Measurements from ENCODE around the gene KIAA1328. TPM values are rescaled to one million over a fixed set of nuclear protein-coding genes. Genes with fewer than 3 reads are reported as not detected.

KIAA1328 gene
- total RNA-seq, 1 donor from 2014 or later: 8.4 TPM

DNA sequence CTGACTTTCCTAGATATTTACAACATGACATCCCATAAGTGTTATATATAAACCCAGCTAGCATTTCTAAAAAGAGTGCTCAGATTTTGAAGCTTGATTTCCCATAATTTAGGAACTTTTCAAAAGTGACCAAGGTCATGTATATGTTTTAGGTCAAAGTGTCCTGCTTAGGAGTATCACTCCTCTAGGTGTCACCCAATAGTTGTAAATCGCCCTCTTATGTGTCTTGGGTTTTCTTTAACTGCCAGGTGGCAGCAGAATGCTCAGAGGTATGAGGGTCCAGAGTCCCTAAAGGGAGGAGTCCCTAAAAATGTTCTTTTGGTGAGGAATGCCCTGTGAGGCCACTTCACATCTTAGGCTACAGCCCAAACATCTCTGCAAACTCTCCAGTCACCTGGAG, 378.4 kb downstream of the KIAA1328 start:
- Histone ChIP-seq H3K27me3 (no peaks in the 10 kb centered on the region), H3K9me3 (peaks cover 0 to 12% of the 10 kb centered on the region in 2 donors), H3K27ac (no peak overlapping the region), H3K36me3 (no peaks in the 10 kb centered on the region), H3K4me1 (no peaks in the 10 kb centered on the region), H3K4me3 (no peak overlapping the region)
- no peak for DNase-seq (ENCODE audit: low spot score in 2 of 2)
- intact Hi-C loops (cut with DNase I): no loop called here
- TF ChIP-seq, protein P1, sequence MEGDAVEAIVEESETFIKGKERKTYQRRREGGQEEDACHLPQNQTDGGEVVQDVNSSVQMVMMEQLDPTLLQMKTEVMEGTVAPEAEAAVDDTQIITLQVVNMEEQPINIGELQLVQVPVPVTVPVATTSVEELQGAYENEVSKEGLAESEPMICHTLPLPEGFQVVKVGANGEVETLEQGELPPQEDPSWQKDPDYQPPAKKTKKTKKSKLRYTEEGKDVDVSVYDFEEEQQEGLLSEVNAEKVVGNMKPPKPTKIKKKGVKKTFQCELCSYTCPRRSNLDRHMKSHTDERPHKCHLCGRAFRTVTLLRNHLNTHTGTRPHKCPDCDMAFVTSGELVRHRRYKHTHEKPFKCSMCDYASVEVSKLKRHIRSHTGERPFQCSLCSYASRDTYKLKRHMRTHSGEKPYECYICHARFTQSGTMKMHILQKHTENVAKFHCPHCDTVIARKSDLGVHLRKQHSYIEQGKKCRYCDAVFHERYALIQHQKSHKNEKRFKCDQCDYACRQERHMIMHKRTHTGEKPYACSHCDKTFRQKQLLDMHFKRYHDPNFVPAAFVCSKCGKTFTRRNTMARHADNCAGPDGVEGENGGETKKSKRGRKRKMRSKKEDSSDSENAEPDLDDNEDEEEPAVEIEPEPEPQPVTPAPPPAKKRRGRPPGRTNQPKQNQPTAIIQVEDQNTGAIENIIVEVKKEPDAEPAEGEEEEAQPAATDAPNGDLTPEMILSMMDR (IDR thresholded peaks at IDR 0.05): no peak

GRCh38 chr18:37210781-37211180, 381.9 kb downstream of the KIAA1328 start:
- no peak for DNase-seq (ENCODE audit: low spot score in 2 of 2)
- intact Hi-C loops (cut with DNase I): no loop called here

GRCh38 chr18:37218022-37218590, 389.2 kb downstream of the KIAA1328 start:
- Histone ChIP-seq H3K4me1 (no peaks in the 10 kb centered on the region), H3K4me3 (no peak overlapping the region), H3K36me3 (no peaks in the 10 kb centered on the region), H3K27me3 (no peaks in the 10 kb centered on the region), H3K9me3 (peaks cover 0 to 7% of the 10 kb centered on the region in 2 donors), H3K27ac (no peak overlapping the region)
- TF ChIP-seq, protein P1 (IDR thresholded peaks at IDR 0.05): no peak
- intact Hi-C loops (cut with DNase I): no loop called here
- no peak for DNase-seq (ENCODE audit: low spot score in 2 of 2)

More at GRCh38 chr18:37210781-37211180, 381.9 kb downstream of the KIAA1328 start:
- Histone ChIP-seq H3K4me3 (no peak overlapping the region), H3K9me3 (peaks cover 0 to 7% of the 10 kb centered on the region in 2 donors), H3K27me3 (no peaks in the 10 kb centered on the region), H3K36me3 (no peaks in the 10 kb centered on the region), H3K4me1 (no peaks in the 10 kb centered on the region), H3K27ac (no peak overlapping the region)
- TF ChIP-seq, protein P1 (IDR thresholded peaks at IDR 0.05): no peak

GRCh38 chr18:37219257-37219656, 390.3 kb downstream of the KIAA1328 start:
- intact Hi-C loops (cut with DNase I): no loop called here
- H3K27ac ChIP-seq: no peak overlapping the region
- TF ChIP-seq, protein P1 (IDR thresholded peaks at IDR 0.05): no peak
- H3K4me3 ChIP-seq: no peak overlapping the region
- no peaks in the 10 kb centered on the region for H3K9me3 ChIP-seq
- H3K4me1 ChIP-seq: no peaks in the 10 kb centered on the region
- H3K36me3 ChIP-seq: no peaks in the 10 kb centered on the region
- H3K27me3 ChIP-seq: no peaks in the 10 kb centered on the region
- no peak for DNase-seq (ENCODE audit: low spot score in 2 of 2)

- Histone ChIP-seq H3K4me1 (no peaks in the 10 kb centered on the region), H3K9me3 (no peaks in the 10 kb centered on the region), H3K4me3 (no peak overlapping the region), H3K36me3 (no peaks in the 10 kb centered on the region), H3K27me3 (no peaks in the 10 kb centered on the region), H3K27ac (no peak overlapping the region)
- intact Hi-C loops (cut with DNase I): no loop called here
- TF ChIP-seq, protein P1 (IDR thresholded peaks at IDR 0.05): no peak
- no peak for DNase-seq (ENCODE audit: low spot score in 2 of 2)
Measured at GRCh38 chr18:37222354-37222998, 393.5 kb downstream of the KIAA1328 start.

Measured in ascending aorta (tissue), 2 donors.